H1 (cell line): ENCODE data around the gene ELAVL1. TPM values are rescaled to one million over a fixed set of nuclear protein-coding genes. Genes with fewer than 3 reads are reported as not detected.
A peak's percentile ranks its signal among the peaks of the same experiment; 100 is the strongest.

Source experiments
- CTCF ChIA-PET: fragments of 300-600 bp; sonication (Branson Sonifier 250); formaldehyde crosslinking; loops from one replicate; lab custom pipeline; 2021; ENCODE audit not compliant: partially characterized antibody; lab: Charles Lee
- POLR2A ChIA-PET: fragments of 300-600 bp; sonication (Branson Sonifier 250); formaldehyde crosslinking; loops from one replicate; lab custom pipeline; 2021; ENCODE audit warnings: inconsistent platforms; ENCODE audit not compliant: partially characterized antibody; lab: Charles Lee
- DNase-seq, 2 experiments: peaks; one replicate each; pipeline versions ENCODE4 v3.0.0 to v3.0.0-alpha.2; 2010 to 2022; ENCODE audit warnings: low spot score in 2 of 2, low read depth in 1 of 2, mixed read lengths in 1 of 2
- FAIRE-seq: peaks from 2 replicates; lab custom pipeline; 2011; peaks lifted over from hg19 to GRCh38; lab: Jason Lieb, UNC
- H2AFZ ChIP-seq: 2 replicates; pipeline ENCODE4 v1.8.1; 2012; ENCODE audit warnings: low read length, inconsistent platforms
- H2AK5ac ChIP-seq: 2 replicates; pipeline ENCODE4 v1.6.1; 2013; ENCODE audit warnings: low read depth, low read length
- H2BK120ac ChIP-seq: replicated peaks from 2 replicates; pipeline ENCODE3; 2013; ENCODE audit warnings: low read depth, low read length, inconsistent platforms
- H2BK12ac ChIP-seq: 2 replicates; pipeline ENCODE4 v1.6.1; 2013; ENCODE audit warnings: low read depth, low read length
- H2BK15ac ChIP-seq: 2 replicates; pipeline ENCODE4 v1.6.1; 2013; ENCODE audit warnings: low read length
- H2BK20ac ChIP-seq: 2 replicates; pipeline ENCODE4 v1.6.1; 2013; ENCODE audit warnings: low read length
- H2BK5ac ChIP-seq: 2 replicates; pipeline ENCODE4 v1.6.1; 2013; ENCODE audit warnings: low read depth, low read length
- H3K14ac ChIP-seq: 2 replicates; pipeline ENCODE4 v1.6.1; 2013; ENCODE audit warnings: inconsistent platforms; ENCODE audit not compliant: insufficient read length
- H3K18ac ChIP-seq: 2 replicates; pipeline ENCODE4 v1.6.1; 2013; ENCODE audit warnings: low read length; ENCODE audit errors: extremely low read depth
- H3K23ac ChIP-seq: 2 replicates; pipeline ENCODE4 v1.6.1; 2013; ENCODE audit warnings: inconsistent platforms; ENCODE audit not compliant: insufficient read length
- H3K23me2 ChIP-seq: 2 replicates; pipeline ENCODE4 v1.6.1; 2013; ENCODE audit warnings: low read depth, low read length
- H3K27ac ChIP-seq: 2 replicates; pipeline ENCODE4 v1.6.1; 2011; ENCODE audit warnings: low read depth, low read length, inconsistent platforms
- H3K27me3 ChIP-seq, 4 experiments: replicated peaks in 1 of 4; 1 replicate in 1 of 4; 2 replicates in 3 of 4; pipeline versions ENCODE4 v1.6.1 to v1.8.1; 2011 to 2013; ENCODE audit warnings: low read length in 3 of 4, mild to moderate bottlenecking in 3 of 4, inconsistent platforms in 2 of 4, mixed read lengths in 2 of 4, moderate library complexity in 1 of 4; ENCODE audit not compliant: control insufficient read depth in 3 of 4, insufficient read depth in 3 of 4; ENCODE audit errors: extremely low read depth in 1 of 4
- H3K36me3 ChIP-seq, 4 experiments: 2 replicates each; pipeline versions ENCODE4 v1.6.1 to v1.8.1; 2011 to 2013; ENCODE audit warnings: mild to moderate bottlenecking in 4 of 4, low read length in 3 of 4, moderate library complexity in 2 of 4, control low read depth in 1 of 4, inconsistent platforms in 1 of 4; ENCODE audit not compliant: insufficient read depth in 4 of 4, control insufficient read depth in 2 of 4
- H3K4ac ChIP-seq: replicated peaks from 2 replicates; pipeline ENCODE3; 2013; ENCODE audit warnings: low read length, low read depth, mixed read lengths, inconsistent platforms; ENCODE audit not compliant: insufficient read length
- H3K4me1 ChIP-seq, 4 experiments: replicated peaks in 1 of 4; 1 replicate in 1 of 4; 2 replicates in 3 of 4; pipeline versions ENCODE4 v1.6.1 to v1.8.1; 2011 to 2013; ENCODE audit warnings: low read length in 3 of 4, inconsistent platforms in 2 of 4, mixed read lengths in 1 of 4; ENCODE audit not compliant: insufficient read depth in 4 of 4, control insufficient read depth in 3 of 4
- H3K4me2 ChIP-seq, 2 experiments: 2 replicates each; pipeline versions ENCODE4 v1.6.1 to v1.8.1; 2011 to 2013; ENCODE audit warnings: low read depth in 2 of 2, low read length in 2 of 2, control low read depth in 1 of 2, inconsistent platforms in 1 of 2, mild to moderate bottlenecking in 1 of 2; ENCODE audit not compliant: insufficient read depth in 1 of 2
- H3K4me3 ChIP-seq, 4 experiments: fragments of 200-600, 300-600 bp in 1 of 4; sonication (generic), shearing (Covaris generic), sonication (Bioruptor Twin) in 1 of 4; 2 replicates each; pipeline versions ENCODE4 v1.5.1 to v1.8.1; 2011 to 2016; ENCODE audit warnings: low read length in 4 of 4, low read depth in 3 of 4, control low read depth in 2 of 4, inconsistent platforms in 2 of 4, mild to moderate bottlenecking in 2 of 4, mixed read lengths in 1 of 4, moderate library complexity in 1 of 4; ENCODE audit not compliant: insufficient read depth in 2 of 4; ENCODE audit errors: extremely low read depth in 1 of 4
- H3K56ac ChIP-seq: replicated peaks from 2 replicates; pipeline ENCODE3; 2013; ENCODE audit warnings: low read depth, mild to moderate bottlenecking, mixed read lengths, low read length, inconsistent platforms; ENCODE audit not compliant: insufficient read length
- H3K79me1 ChIP-seq: 2 replicates; pipeline ENCODE4 v1.6.1; 2013; ENCODE audit warnings: low read depth, low read length, control low read depth
- H3K79me2 ChIP-seq, 2 experiments: 2 replicates each; pipeline versions ENCODE4 v1.6.1 to v1.8.1; 2012 to 2013; ENCODE audit warnings: low read length in 2 of 2, mild to moderate bottlenecking in 2 of 2, inconsistent platforms in 1 of 2; ENCODE audit not compliant: insufficient read depth in 2 of 2, control insufficient read depth in 1 of 2
- H3K9ac ChIP-seq, 4 experiments: replicated peaks in 1 of 4; 1 replicate in 1 of 4; 2 replicates in 3 of 4; pipeline versions ENCODE4 v1.6.1 to v1.8.1; 2011 to 2013; ENCODE audit warnings: low read depth in 3 of 4, low read length in 3 of 4, control low read depth in 2 of 4, mild to moderate bottlenecking in 2 of 4, moderate library complexity in 2 of 4, inconsistent platforms in 1 of 4; ENCODE audit errors: extremely low read depth in 1 of 4
- H3K9me3 ChIP-seq, 2 experiments: 2 replicates each; pipeline versions ENCODE4 v1.6.1 to v1.8.1; 2012 to 2013; ENCODE audit warnings: mild to moderate bottlenecking in 2 of 2, moderate library complexity in 2 of 2, control low read depth in 1 of 2, inconsistent platforms in 1 of 2, low read depth in 1 of 2, low read length in 1 of 2, mixed read lengths in 1 of 2; ENCODE audit not compliant: insufficient read depth in 2 of 2
- H4K20me1 ChIP-seq, 2 experiments: replicated peaks in 1 of 2; 2 replicates each; pipeline versions ENCODE3 to v1.8.1; 2011 to 2013; ENCODE audit warnings: inconsistent platforms in 2 of 2, low read length in 2 of 2, mild to moderate bottlenecking in 1 of 2; ENCODE audit not compliant: insufficient read depth in 2 of 2, control insufficient read depth in 1 of 2
- H4K5ac ChIP-seq: 2 replicates; pipeline ENCODE4 v1.6.1; 2013; ENCODE audit warnings: low read length, low read depth, mixed read lengths, inconsistent platforms; ENCODE audit not compliant: insufficient read length
- H4K8ac ChIP-seq: 2 replicates; pipeline ENCODE4 v1.8.0; 2013; ENCODE audit warnings: mild to moderate bottlenecking, moderate library complexity, low read length, inconsistent platforms; ENCODE audit not compliant: insufficient read depth; ENCODE audit errors: extremely low read depth
- H4K91ac ChIP-seq: replicated peaks from 2 replicates; pipeline ENCODE3; 2013; ENCODE audit warnings: low read length, mixed read lengths, inconsistent platforms; ENCODE audit not compliant: insufficient read length
- BACH1 ChIP-seq: IDR thresholded peaks from 2 replicates; pipeline ENCODE4 v1.6.1; 2012; ENCODE audit warnings: low read length, improper control_type of control experiment
- RXRA ChIP-seq: IDR thresholded peaks from 2 replicates; pipeline ENCODE4 v1.6.1; 2011; ENCODE audit warnings: low read depth, mild to moderate bottlenecking, low read length, moderate library complexity; ENCODE audit not compliant: insufficient read depth
- TBP ChIP-seq: IDR thresholded peaks from 2 replicates; pipeline ENCODE4 v1.6.1; 2011; ENCODE audit warnings: low read depth, low read length, improper control_type of control experiment
- TCF12 ChIP-seq: IDR thresholded peaks from 2 replicates; pipeline ENCODE4 v1.6.1; 2011; ENCODE audit warnings: low read depth, mild to moderate bottlenecking, low read length
- TEAD4 ChIP-seq: IDR thresholded peaks from 2 replicates; pipeline ENCODE4 v1.6.1; 2012; ENCODE audit warnings: low read depth, low read length, inconsistent platforms, mixed read lengths
- WGBS, 2 experiments: shearing (Covaris generic) in 1 of 2; methylation state at CpG; one replicate each; pipeline versions ENCODE4 v1.1.6 to v1.1.7; 2013 to 2015; ENCODE audit warnings: low lambda C conversion rate in 2 of 2, mixed read lengths in 2 of 2, inconsistent platforms in 1 of 2, low coverage in 1 of 2, missing lambda C conversion rate in 1 of 2; ENCODE audit not compliant: insufficient replicate concordance in 2 of 2, insufficient coverage in 1 of 2, insufficient read length in 1 of 2; ENCODE audit errors: extremely low coverage in 1 of 2, missing lambda C conversion rate in 1 of 2; 5-methylcytosine and 5-hydroxymethylcytosine counted together
- polyA plus RNA-seq, 7 experiments: library from polyadenylated mRNA; depleted of rRNA in 3 of 7; stranded (reverse) in 5 of 7; unstranded in 2 of 7; fragments of >200 nt in 5 of 7; fragments of 200-250 nt in 2 of 7; gene quantifications; 1 replicate in 5 of 7; 2 replicates in 1 of 7; 4 replicates in 1 of 7; pipeline versions ENCODE4 v1.2.1 to v1.2.3, GENCODE V29; 2011 to 2013; ENCODE audit warnings: missing spikeins in 2 of 7, mixed read lengths in 2 of 7
- total RNA-seq: library from RNA; stranded (reverse); fragmentation: NEBNext Ultra II Directional; extraction: Animal tissue kit (Norgen Biotek cat#: 25700); gene quantifications from 2 replicates; pipeline ENCODE4 v1.2.1, GENCODE V29; 2021

ELAVL1 gene
- total and polyA plus RNA-seq, 2 of the 8 experiments (the other 6 are each of a cell fraction or from before 2014, with no cell fraction given): 56.7 to 163 TPM

DNA sequence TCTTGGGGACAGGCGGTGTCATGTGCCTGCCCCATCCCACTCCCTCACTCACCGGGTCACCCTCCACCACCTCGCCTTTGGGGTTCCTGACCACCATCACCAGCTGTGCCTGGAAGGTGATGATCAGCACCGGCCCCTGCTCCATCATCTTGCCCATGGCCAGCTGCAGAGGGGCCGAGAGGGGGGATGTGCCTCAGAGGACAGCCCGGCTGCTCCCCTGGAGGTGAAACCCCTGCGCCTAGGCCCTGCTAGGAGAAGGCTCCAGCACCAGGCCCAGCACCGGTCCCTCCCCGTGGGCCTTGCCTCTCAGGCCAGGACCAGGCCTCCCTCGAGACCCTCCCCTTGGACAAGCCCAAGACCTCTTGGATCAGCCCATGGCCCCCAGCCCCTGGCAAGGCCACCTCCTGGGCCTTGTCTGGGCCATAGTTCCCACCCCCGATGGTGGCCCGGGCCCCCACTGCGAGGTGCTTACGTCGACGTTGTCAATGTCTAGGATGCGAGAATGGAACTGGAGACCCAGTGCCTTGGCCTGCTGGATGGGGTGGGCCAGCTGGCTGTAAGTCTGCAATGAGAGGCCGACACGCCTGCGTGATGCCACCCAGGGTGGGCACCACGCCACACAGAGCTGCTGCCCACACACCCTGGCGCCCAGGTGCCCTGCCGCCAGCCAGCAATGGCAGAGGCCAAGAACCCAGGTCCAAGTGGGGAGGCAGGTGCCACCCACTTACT, 77.7 kb downstream of the ELAVL1 start:
- CTCF ChIA-PET: interaction anchor here (0.7 to 1.9 kb wide), 9 partner anchors 8 to 75 kb away, joined by 3 to 10 read pairs (median 5); partner anchors contain the start of genes SNAPC2 and TGFBR3L
- Histone ChIP-seq H4K20me1 (peaks cover 8 to 20% of the 10 kb centered on the region in 2 experiments), H3K4me2 (no peak overlapping the region), H3K9me3 (no peaks in the 10 kb centered on the region), H4K91ac (no peak overlapping the region), H3K79me2 (no peaks in the 10 kb centered on the region), H3K36me3 (peaks cover 9 to 25% (median 19%) of the 10 kb centered on the region in 4 experiments; a peak in 7 of 8 replicates), H2AFZ (no peak overlapping the region), H4K8ac (0 out of 2 replicates have a peak overlapping the region, but pooled peaks have one; percentile 84), H3K27me3 (no peaks in the 10 kb centered on the region), H3K14ac (no peak overlapping the region), H2BK5ac (no peak overlapping the region), H3K4me3 (no peak overlapping the region), H2BK120ac (no peak overlapping the region), H3K9ac (no peak overlapping the region), H2BK15ac (no peak overlapping the region), H3K23me2 (peaks cover 4% of the 10 kb centered on the region; the same call in 1 of the 2 replicates), H3K4me1 (peaks cover 0 to 8% (median 2%) of the 10 kb centered on the region in 4 experiments; a peak in 5 of 7 replicates), H2AK5ac (no peak overlapping the region), H3K23ac (no peak overlapping the region), H2BK12ac (no peak overlapping the region), H3K4ac (no peak overlapping the region), H4K5ac (no peak overlapping the region), H2BK20ac (no peak overlapping the region), H3K27ac (no peak overlapping the region), H3K18ac (no peak overlapping the region), H3K56ac (no peak overlapping the region), H3K79me1 (no peaks in the 10 kb centered on the region)
- POLR2A ChIA-PET: interaction anchor here (0.8 to 10.4 kb wide), 8 partner anchors 10 to 222 kb away, joined by 3 to 205 read pairs (median 6); partner anchors contain the start of genes FBN3, TGFBR3L and TIMM44
- DNase-seq: no peak
- WGBS, 2 experiments: 93% methylated on average over 20 of the region's 23 CpGs; no CpG with 5 or more reads in 1 of the 2 experiments
- FAIRE-seq: no peak
- TF ChIP-seq TBP (no peak), BACH1 (no peak), TEAD4 (no peak), RXRA (no peak), TCF12 (no peak)
